ENCODE measurements around the gene USP32.

Gene USP32

GRCh38 chr17:60130466-60130865 is 261.5 kb downstream of the USP32 start:
- Histone ChIP-seq H3K4me2 (ENCODE audit: low read length) (no peak overlapping the region), H3K9me2 (ENCODE audit: low read depth, low read length) (no peaks in the 10 kb centered on the region), H3F3A (ENCODE audit: insufficient read depth, low read length) (no peaks in the 10 kb centered on the region), H3K4me3 (ENCODE audit: low read depth, low read length, poor library complexity, severe bottlenecking) (no peak overlapping the region), H3K79me2 (ENCODE audit: insufficient read depth, low read length) (no peaks in the 10 kb centered on the region), H2AFZ (ENCODE audit: low read length) (no peak overlapping the region), H3K9me3 (ENCODE audit: low read length) (no peaks in the 10 kb centered on the region), H3K27ac (ENCODE audit: low read depth, low read length, poor library complexity, severe bottlenecking) (no peak overlapping the region), H3K4me1 (ENCODE audit: insufficient read depth, low read length, severe bottlenecking) (peaks cover 17% of the 10 kb centered on the region), H3K9ac (ENCODE audit: low read length) (no peak overlapping the region), H3K36me3 (ENCODE audit: insufficient read depth, low read length) (no peaks in the 10 kb centered on the region), H4K20me1 (ENCODE audit: insufficient read depth, low read length) (no peaks in the 10 kb centered on the region), H3K27me3 (ENCODE audit: insufficient read depth, low read length) (peaks cover 5% of the 10 kb centered on the region; the same call in 1 of the 2 replicates)
- no peak for TF ChIP-seq EZH2 (IDR thresholded peaks at IDR 0.05; ENCODE audit: borderline replicate concordance, low read length)
- no peak for TF ChIP-seq CTCF (IDR thresholded peaks at IDR 0.05; ENCODE audit: low read length)

DNA sequence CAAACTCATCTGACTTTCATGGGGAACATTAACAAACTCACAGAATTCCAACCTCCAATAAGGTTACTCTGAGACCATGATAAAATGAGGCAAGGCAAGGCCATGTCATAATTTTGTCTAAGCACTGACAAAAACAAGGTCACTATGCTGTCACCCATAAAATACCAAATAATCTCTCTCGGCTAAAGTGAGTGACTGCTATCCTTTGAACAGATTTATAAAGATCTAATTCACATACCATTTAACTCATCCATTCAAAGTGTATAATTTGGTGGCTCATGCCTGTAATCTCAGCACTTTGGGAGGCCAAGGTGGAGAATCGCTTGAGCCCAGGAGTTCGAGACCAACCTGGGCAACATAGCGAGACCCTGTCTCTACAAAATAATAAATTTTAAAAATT is 262.8 kb downstream of the USP32 start:
- Histone ChIP-seq H4K20me1 (ENCODE audit: insufficient read depth, low read length) (no peaks in the 10 kb centered on the region), H3K4me3 (ENCODE audit: low read depth, low read length, poor library complexity, severe bottlenecking) (no peak overlapping the region), H3F3A (ENCODE audit: insufficient read depth, low read length) (no peaks in the 10 kb centered on the region), H2AFZ (ENCODE audit: low read length) (no peak overlapping the region), H3K79me2 (ENCODE audit: insufficient read depth, low read length) (no peaks in the 10 kb centered on the region), H3K9ac (ENCODE audit: low read length) (no peak overlapping the region), H3K27me3 (ENCODE audit: insufficient read depth, low read length) (peaks cover 5% of the 10 kb centered on the region; the same call in 1 of the 2 replicates), H3K27ac (ENCODE audit: low read depth, low read length, poor library complexity, severe bottlenecking) (no peak overlapping the region), H3K36me3 (ENCODE audit: insufficient read depth, low read length) (no peaks in the 10 kb centered on the region), H3K9me3 (ENCODE audit: low read length) (no peaks in the 10 kb centered on the region), H3K4me1 (ENCODE audit: insufficient read depth, low read length, severe bottlenecking) (peaks cover 4% of the 10 kb centered on the region), H3K4me2 (ENCODE audit: low read length) (no peak overlapping the region), H3K9me2 (ENCODE audit: low read depth, low read length) (no peaks in the 10 kb centered on the region)
- no peak for TF ChIP-seq CTCF (IDR thresholded peaks at IDR 0.05; ENCODE audit: low read length)
- TF ChIP-seq EZH2 (IDR thresholded peaks at IDR 0.05; ENCODE audit: borderline replicate concordance, low read length) = no peak

All from OCI-LY1 (cell line).